ENCODE measurements around the gene AJAP1.

Gene AJAP1

GRCh38 chr1:4781646-4782045 lies 127.2 kb downstream of the AJAP1 start:
- no peak for FAIRE-seq

GRCh38 chr1:4784761-4785160 lies 130.4 kb downstream of the AJAP1 start:
- FAIRE-seq: no peak

- FAIRE-seq: no peak
These were observed 131.6 kb downstream of the AJAP1 start for GRCh38 chr1:4786055-4786454.

- no peak for FAIRE-seq
These were observed 133.1 kb downstream of the AJAP1 start for GRCh38 chr1:4787551-4787950.

- FAIRE-seq: no peak
These were observed 138.2 kb downstream of the AJAP1 start for GRCh38 chr1:4792565-4792964.

- FAIRE-seq: no peak
These were observed 139.8 kb downstream of the AJAP1 start for GRCh38 chr1:4794020-4794780.

GRCh38 chr1:4796161-4797015 lies 142.0 kb downstream of the AJAP1 start:
- FAIRE-seq: no peak

- no peak for FAIRE-seq
These were observed 142.6 kb downstream of the AJAP1 start for GRCh38 chr1:4797016-4797410.

- FAIRE-seq: no peak
These were observed 143.0 kb downstream of the AJAP1 start for GRCh38 chr1:4797429-4797828.

GRCh38 chr1:4801192-4801924 lies 146.9 kb downstream of the AJAP1 start:
- no peak for FAIRE-seq

GRCh38 chr1:4802024-4802423 lies 147.6 kb downstream of the AJAP1 start:
- no peak for FAIRE-seq

- FAIRE-seq: no peak
These were observed 148.9 kb downstream of the AJAP1 start for GRCh38 chr1:4803335-4803734.

- no peak for FAIRE-seq
These were observed 151.6 kb downstream of the AJAP1 start for GRCh38 chr1:4805987-4806386.

GRCh38 chr1:4820543-4820942 lies 166.1 kb downstream of the AJAP1 start:
- no peak for FAIRE-seq

- FAIRE-seq: no peak
These were observed 171.5 kb downstream of the AJAP1 start for GRCh38 chr1:4825800-4826450.

GRCh38 chr1:4830707-4831106 lies 176.3 kb downstream of the AJAP1 start:
- FAIRE-seq: no peak

GRCh38 chr1:4836574-4836973 lies 182.2 kb downstream of the AJAP1 start:
- FAIRE-seq: no peak

- FAIRE-seq: no peak
These were observed 182.7 kb downstream of the AJAP1 start for GRCh38 chr1:4837031-4837600.

GRCh38 chr1:4837752-4838151 lies 183.3 kb downstream of the AJAP1 start:
- no peak for FAIRE-seq

- no peak for FAIRE-seq
These were observed 183.8 kb downstream of the AJAP1 start for GRCh38 chr1:4838231-4838630.

Data from islet of Langerhans (tissue), 1 donor.